GM13977 (cell line): ENCODE measurements around the gene CDIPT.

Experiments
- DNase-seq: peaks from one replicate; pipeline ENCODE4 v3.0.0; 2012; ENCODE audit warnings: low spot score
- in situ Hi-C: fragments of 300-500 bp; cut with MboI; formaldehyde crosslinking; loops from one replicate; pipeline ENCODE4 v1.12.0; 2022; ENCODE audit warnings: low sequenced_read_pairs, low pct_unique_long_range_greater_than_20kb, mixed read lengths, inconsistent platforms; ENCODE audit not compliant: unreplicated experiment
- TF ChIP-seq, protein P1 (sequence below): IDR thresholded peaks from 2 replicates; pipeline ENCODE4 v1.5.1; 2012; ENCODE audit warnings: mild to moderate bottlenecking, control low read depth; ENCODE audit not compliant: insufficient read depth; ENCODE audit errors: extremely low read depth, missing control alignments

The CDIPT gene

DNA sequence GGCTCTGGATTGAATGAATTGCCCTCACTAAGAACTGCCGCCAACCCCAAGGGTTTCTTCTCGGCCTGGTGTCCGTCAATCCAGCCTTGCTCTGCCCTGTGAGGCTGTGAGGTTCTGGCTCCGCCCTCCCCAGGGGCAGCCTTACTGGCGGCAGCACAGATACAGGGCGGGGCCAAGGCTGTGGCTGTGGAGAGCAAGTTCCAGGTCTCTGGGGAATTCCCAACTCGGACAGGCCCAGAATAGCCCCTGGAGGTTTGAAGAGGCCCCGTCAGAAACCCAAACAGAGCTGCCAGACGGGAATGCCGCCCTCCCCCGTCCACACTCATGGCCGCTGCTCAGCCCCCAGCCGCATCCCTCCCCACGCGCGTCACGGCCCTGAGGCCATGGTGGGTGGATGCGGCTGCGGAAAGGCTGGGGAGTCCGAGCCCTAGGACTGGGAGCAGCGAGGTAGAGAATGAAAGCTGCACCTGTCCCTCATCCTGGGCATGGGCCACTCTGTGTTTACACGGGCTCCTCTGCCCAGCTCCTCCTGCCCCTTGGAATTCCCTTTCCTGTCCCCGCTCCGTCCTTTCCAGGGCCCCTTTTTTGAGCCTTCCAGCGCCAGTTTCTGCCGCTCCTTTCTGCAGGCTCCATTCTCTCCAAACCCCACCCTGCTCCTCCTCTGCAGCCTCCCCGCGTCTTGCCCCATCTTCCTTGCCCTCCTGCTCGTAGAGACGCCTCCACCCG is 51.7 kb downstream of the CDIPT start:
- peak; percentile 93 for DNase-seq
- TF ChIP-seq, protein P1, sequence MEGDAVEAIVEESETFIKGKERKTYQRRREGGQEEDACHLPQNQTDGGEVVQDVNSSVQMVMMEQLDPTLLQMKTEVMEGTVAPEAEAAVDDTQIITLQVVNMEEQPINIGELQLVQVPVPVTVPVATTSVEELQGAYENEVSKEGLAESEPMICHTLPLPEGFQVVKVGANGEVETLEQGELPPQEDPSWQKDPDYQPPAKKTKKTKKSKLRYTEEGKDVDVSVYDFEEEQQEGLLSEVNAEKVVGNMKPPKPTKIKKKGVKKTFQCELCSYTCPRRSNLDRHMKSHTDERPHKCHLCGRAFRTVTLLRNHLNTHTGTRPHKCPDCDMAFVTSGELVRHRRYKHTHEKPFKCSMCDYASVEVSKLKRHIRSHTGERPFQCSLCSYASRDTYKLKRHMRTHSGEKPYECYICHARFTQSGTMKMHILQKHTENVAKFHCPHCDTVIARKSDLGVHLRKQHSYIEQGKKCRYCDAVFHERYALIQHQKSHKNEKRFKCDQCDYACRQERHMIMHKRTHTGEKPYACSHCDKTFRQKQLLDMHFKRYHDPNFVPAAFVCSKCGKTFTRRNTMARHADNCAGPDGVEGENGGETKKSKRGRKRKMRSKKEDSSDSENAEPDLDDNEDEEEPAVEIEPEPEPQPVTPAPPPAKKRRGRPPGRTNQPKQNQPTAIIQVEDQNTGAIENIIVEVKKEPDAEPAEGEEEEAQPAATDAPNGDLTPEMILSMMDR, result no peak
- in situ Hi-C loops, result no loop called here

DNA sequence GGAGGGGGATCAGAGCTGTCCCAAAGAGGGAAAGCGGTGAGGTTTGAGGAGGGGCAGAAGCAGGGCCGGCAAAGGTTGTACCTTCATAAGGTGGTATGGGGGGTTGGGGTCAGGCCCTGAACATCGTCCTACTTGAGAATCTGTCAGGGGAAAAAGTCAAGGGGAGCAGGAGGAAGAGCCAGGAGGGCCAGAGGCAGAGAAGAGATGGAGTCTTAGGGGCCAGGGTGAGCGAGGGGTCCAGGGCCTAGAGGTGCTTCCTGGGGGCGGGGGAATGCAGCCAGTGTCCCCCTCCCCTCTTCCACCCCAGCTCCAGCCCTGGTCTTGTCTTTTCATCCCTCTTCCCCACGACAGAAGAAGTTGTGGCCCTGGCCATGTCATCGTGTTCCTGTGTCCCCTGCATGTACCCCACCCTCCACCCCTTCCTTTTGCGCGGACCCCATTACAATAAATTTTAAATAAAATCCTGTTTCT is 52.3 kb downstream of the CDIPT start:
- no peak for DNase-seq
- TF ChIP-seq, protein P1, result no peak
- in situ Hi-C loops, result no loop called here

DNA sequence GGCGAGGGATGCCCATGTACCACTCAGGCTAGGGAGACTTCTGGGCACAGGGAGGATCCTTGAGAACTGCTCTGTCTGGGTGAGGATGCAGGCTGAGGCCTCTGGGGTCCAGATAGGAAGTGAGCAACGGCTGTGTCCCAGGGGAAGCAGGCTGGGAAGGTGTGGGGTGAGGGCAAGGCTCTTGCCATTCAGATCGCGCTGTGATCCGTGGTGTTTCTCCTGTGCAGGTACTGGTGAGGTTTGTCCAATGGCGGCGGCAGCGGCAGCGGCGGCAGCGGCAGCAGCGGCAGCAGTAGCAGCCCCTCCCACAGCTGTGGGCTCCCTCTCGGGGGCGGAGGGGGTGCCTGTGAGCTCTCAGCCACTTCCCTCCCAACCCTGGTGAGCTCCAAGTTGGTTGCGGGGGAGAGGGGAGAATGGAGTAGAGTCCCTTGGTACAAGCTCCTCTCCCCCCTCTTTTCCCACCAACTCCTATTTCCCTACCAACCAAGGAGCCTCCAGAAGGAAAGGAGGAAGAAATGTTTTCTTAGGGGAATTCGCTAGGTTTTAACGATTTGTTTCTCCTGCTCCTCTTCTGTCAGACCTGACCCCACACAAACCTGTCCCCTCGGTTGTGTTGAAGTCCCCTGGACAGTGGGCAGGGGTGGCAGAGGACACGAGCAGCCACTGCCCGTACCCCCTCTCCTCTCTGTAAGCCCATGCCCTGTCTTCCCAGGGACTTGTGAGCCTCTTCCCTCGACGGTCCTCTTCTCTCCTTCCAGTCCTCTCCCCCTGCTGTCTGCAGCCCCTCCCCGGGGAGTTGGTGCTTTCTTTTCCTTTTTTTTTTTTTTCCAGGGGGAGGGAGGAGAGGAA is 53.0 kb downstream of the CDIPT start:
- in situ Hi-C loops, result no loop called here
- TF ChIP-seq, protein P1, result no peak
- DNase-seq, result no peak

DNA sequence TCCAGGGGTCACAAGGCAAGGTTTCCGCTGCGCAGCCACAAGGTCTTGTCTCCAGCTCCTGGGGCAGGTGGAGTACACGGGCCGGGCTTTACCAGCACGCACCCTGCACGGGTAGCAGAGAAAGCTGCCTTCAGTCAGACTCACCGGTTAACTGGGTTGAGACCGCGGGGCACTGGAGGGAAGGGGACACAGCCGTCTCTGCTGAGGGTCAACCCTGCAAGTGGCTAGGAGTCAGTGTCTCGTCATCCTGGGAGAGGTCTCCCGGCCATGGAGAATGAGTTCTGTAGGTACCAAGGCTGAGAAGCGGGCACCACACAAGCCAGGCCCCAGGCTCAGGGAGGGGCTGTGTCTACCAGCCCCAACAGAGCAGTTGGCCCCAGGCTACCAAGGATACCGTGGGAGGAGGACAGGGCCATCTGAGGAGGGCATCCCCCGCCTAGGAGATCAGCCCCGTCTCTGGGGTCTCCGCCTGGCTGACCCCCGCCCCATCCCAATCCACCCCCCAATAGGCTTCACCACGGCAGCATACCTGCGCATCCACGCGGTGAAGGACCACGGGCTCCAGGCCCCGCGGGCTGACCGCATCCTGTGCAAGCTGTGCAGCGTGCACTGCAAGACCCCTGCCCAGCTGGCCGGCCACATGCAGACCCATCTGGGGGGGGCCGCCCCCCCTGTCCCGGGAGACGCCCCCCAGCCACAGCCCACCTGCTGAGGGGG is 53.8 kb downstream of the CDIPT start:
- DNase-seq, result no peak
- in situ Hi-C loops, result no loop called here
- TF ChIP-seq, protein P1, result no peak
